Measurements from ENCODE around the gene PPTC7.
"Not testable (repeated sequence)": the region's sequence is repeated elsewhere in the genome, so short reads cannot be mapped to it uniquely, and the experiment has no call there.

PPTC7 gene

GRCh38 chr12:110564471-110564991 is 18.6 kb downstream of the PPTC7 start:
- no peak overlapping the region for H3K4me3 ChIP-seq (ENCODE audit: low read depth, low read length)
- TF ChIP-seq, protein P1, sequence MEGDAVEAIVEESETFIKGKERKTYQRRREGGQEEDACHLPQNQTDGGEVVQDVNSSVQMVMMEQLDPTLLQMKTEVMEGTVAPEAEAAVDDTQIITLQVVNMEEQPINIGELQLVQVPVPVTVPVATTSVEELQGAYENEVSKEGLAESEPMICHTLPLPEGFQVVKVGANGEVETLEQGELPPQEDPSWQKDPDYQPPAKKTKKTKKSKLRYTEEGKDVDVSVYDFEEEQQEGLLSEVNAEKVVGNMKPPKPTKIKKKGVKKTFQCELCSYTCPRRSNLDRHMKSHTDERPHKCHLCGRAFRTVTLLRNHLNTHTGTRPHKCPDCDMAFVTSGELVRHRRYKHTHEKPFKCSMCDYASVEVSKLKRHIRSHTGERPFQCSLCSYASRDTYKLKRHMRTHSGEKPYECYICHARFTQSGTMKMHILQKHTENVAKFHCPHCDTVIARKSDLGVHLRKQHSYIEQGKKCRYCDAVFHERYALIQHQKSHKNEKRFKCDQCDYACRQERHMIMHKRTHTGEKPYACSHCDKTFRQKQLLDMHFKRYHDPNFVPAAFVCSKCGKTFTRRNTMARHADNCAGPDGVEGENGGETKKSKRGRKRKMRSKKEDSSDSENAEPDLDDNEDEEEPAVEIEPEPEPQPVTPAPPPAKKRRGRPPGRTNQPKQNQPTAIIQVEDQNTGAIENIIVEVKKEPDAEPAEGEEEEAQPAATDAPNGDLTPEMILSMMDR (IDR thresholded peaks at IDR 0.05; ENCODE audit: borderline replicate concordance, insufficient read depth, low read depth, low read length): no peak

DNA sequence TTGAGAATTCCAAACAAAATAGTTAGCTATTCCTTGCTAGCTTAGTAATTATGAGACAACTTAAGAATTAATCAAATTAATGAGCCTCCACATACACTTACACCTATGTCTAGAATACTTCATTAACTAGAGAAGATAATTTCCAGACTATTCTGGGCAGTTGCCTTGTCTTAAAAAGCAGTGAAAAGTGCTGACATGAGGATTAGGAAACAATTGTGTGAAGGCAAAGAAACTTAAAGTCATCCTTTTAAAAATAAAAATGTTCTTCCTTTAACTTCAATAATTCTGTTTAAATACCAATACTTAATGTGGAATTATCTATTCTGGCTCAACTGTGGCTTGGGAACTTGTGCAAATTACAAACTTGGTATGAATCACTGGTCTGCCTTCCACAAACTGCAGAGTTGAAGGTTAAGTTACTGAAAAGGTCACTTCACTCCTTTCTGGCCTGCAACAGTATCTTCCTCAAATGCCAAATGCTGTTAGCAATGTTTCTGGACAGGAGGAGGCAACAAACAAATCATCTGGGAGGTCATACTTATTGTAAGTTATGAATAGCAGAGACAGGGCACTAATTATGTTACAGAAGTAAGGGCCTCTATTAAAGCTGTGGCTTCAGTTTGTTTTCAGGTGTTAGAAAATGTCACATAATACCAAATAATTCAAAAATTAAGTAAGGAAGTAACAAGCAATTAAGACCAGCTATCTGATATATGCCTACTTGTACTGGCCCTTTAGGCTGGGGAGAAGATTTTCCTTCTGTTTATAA is 19.2 kb downstream of the PPTC7 start:
- TF ChIP-seq, protein P1 (IDR thresholded peaks at IDR 0.05; ENCODE audit: borderline replicate concordance, insufficient read depth, low read depth, low read length): no peak
- H3K4me3 ChIP-seq (ENCODE audit: low read depth, low read length): no peak overlapping the region

- H3K4me3 ChIP-seq (ENCODE audit: low read depth, low read length): not testable (repeated sequence)
Measured at GRCh38 chr12:110562386-110562785, 20.7 kb downstream of the PPTC7 start.

DNA sequence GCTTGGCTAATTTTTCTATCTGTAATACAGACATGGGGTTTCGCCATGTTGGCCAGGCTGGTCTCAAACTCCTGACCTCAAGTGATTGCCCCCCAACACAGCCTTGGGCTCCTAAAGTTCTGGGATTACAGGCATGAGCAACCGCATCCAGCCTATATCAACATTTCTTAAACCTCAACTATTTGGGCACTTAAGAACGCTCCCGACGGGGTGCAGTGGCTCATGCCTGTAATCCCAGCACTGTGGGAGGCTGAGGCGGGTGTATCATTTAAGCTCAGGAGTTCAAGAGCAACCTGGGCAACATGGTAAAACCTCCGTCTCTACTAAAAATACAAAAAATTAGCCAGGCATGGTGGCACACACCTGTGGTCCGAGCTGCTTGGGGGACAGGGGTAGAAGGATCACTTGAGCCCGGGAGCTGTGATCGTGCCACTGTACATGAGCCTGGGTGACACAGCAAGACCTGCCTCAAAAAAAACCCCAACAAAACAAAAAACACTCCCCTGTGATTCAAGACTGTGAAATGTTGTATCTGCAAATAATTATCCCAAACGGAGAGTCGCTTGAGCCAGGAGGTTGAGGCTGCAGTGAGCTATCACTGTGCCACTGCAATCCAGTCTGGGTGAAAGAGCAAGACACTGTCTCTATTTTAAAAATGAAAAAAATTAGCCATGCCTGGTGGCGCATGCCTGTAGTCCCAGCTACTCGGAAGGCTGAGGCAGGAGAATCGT is 21.5 kb downstream of the PPTC7 start:
- TF ChIP-seq, protein P1 (IDR thresholded peaks at IDR 0.05; ENCODE audit: borderline replicate concordance, insufficient read depth, low read depth, low read length): no peak
- H3K4me3 ChIP-seq (ENCODE audit: low read depth, low read length): no peak overlapping the region

GRCh38 chr12:110560946-110561345 is 22.2 kb downstream of the PPTC7 start:
- TF ChIP-seq, protein P1 (IDR thresholded peaks at IDR 0.05; ENCODE audit: borderline replicate concordance, insufficient read depth, low read depth, low read length): no peak
- no peak overlapping the region for H3K4me3 ChIP-seq (ENCODE audit: low read depth, low read length)

GRCh38 chr12:110560048-110560447 is 23.1 kb downstream of the PPTC7 start:
- H3K4me3 ChIP-seq (ENCODE audit: low read depth, low read length): no peak overlapping the region
- TF ChIP-seq, protein P1 (IDR thresholded peaks at IDR 0.05; ENCODE audit: borderline replicate concordance, insufficient read depth, low read depth, low read length): no peak

GRCh38 chr12:110558945-110559344 is 24.2 kb downstream of the PPTC7 start:
- H3K4me3 ChIP-seq (ENCODE audit: low read depth, low read length): not testable (repeated sequence)

GRCh38 chr12:110557300-110557699 is 25.8 kb downstream of the PPTC7 start:
- TF ChIP-seq, protein P1 (IDR thresholded peaks at IDR 0.05; ENCODE audit: borderline replicate concordance, insufficient read depth, low read depth, low read length): no peak
- H3K4me3 ChIP-seq (ENCODE audit: low read depth, low read length): no peak overlapping the region

All from GM12875 (cell line).